ENCODE measurements around the gene EMC9.
A peak's percentile ranks its signal among the peaks of the same experiment; 100 is the strongest.

Gene EMC9

DNA sequence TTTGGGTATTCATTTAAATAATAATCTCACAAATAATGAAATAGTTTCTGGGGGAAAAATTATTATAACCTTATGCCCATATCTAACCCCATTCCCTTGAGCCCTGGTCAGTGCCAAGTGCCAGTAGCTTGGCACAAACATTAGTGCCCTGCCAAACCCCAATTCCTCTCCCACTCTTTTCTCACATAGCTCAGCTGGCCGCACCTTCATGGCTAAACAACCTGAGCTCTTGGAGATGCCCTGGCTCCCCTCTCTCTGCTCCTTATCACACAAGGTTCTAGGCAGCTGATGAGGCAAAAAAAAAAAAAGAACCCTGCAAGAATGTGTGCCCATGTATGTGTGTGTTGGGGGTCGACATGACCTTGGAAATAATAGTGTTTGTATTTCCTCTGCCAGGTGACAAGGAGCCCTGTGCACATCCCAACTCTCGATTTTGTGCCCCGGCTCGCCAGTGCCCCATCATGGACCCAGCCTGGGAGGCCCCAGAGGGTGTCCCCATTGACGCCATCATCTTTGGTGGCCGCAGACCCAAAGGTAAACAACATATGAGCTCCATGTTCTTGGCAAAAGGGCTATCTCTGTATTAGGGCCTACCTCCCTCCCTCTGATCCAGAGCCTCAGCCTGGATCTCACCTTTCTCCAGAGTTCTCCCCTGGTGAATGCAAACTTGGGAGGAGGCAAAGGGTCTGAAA is 38.9 kb downstream of the EMC9 start:
- DNase-seq = no peak

DNA sequence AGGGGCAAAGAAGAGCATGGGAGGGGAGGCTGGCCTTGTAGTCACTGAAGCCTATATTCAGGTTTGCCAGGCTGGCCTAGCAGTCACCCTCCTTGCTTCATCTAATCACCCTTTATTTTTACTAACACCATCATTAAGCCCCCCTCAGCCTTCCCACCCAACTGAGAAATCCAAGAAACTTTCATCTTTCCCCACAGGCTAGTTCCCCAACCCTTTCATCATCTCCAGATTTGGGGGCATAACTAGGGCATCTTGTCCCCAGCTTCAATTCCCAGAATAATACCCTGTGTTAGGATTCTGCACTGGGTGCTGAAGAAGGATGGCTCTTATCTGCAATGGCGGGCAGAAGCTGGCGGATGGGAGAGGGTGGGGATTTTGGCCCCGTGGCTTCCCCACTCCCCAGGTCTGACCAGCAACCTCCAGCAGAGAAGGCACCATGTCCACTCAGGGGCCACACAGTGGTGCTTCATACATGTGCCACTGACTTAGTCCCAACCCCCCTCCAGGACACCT is 40.4 kb downstream of the EMC9 start:
- DNase-seq = no peak

- no peak for DNase-seq
These were observed 41.0 kb downstream of the EMC9 start for GRCh38 chr14:24100197-24100981.

- no peak for DNase-seq
These were observed 42.2 kb downstream of the EMC9 start for GRCh38 chr14:24098927-24099813.

DNA sequence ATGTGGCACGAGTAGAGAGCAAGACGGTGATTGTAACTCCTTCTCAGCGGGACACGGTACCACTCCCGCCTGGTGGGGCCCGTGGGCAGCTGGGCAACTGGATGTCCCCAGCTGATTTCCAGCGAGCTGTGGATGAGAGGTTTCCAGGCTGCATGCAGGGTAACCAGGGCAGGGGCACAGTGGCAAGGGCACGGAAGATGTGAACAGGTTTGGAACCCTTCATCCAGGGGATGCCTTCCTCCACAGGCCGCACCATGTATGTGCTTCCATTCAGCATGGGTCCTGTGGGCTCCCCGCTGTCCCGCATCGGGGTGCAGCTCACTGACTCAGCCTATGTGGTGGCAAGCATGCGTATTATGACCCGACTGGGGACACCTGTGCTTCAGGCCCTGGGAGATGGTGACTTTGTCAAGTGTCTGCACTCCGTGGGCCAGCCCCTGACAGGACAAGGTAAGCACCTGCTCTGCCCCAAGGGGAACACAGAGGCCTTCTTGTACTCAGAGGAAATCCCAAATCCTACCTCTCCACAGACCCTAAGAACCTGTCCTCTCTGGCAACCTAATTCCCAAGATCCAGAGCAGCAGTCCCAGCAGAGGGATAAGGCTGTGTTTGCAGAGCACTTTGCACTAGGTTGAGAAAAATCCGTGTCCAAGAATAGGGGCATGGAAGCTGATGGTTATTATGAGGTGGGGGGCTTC is 43.0 kb downstream of the EMC9 start:
- no peak for DNase-seq

DNA sequence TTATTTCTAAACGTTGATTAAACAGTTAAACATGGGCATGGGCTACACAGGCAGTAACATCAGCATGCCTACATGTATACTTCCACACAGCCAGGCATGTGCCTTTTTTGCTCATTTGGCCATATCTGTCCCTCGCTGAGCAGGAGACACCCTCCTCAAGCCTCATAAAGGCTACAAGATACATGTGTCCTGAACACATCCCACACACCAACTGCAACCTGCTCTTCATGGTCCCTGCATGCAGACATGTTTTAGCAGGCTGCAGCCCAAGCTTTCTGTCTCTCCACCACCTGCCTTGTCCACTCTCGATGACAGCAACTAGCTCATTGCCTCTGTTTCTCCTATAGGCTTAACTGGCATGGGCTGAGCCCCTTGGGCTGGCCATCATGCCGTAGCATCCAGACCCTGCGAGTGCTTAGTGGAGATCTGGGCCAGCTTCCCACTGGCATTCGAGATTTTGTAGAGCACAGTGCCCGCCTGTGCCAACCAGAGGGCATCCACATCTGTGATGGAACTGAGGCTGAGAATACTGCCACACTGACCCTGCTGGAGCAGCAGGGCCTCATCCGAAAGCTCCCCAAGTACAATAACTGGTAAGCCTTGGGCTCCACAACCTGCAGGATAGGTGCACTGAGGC is 44.7 kb downstream of the EMC9 start:
- DNase-seq = no peak

GRCh38 chr14:24095271-24096068 is 45.9 kb downstream of the EMC9 start:
- DNase-seq = no peak

GRCh38 chr14:24094841-24095270 is 46.5 kb downstream of the EMC9 start:
- no peak for DNase-seq

GRCh38 chr14:24093901-24094840 is 47.2 kb downstream of the EMC9 start, which contains the start of gene PCK2:
PCK2 (plus strand) TSS chr14:24094311; CDS start chr14:24094406, 95 bp downstream.
- peak; percentile 73 for DNase-seq

DNA sequence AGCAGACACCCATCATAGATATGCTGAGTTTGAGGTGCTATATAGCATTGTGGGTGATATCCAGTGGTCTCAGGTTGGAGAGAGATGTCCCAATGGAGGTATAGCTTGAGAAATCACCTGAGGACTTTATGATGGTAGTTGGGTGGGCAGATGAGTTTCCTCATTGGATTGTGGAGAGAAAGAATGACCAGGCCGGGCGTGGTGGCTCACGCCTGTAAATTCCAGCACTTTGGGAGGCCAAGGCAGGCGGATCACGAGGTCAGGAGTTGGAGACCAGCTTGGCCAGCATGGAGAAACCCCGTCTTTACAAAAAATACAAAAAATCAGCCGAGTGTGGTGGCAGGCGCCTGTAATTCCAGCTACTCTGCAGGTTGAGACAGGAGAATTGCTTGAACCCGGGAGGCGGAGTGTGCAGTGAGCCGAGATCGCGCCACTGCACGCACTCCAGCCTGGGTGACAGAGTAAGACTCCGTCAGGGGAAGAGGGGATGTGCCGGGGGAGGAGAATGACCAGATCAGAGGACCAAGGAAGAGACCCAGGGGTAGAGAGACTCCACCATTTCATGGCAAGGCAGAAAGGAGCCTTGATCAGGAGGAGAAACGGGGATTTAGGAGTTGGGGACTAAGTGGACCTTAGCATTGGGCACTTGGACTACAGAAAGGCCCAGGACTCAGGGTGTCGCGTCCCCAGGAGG is 48.0 kb downstream of the EMC9 start:
- DNase-seq = no peak

- no peak for DNase-seq
These were observed 48.7 kb downstream of the EMC9 start for GRCh38 chr14:24092505-24093206.

DNA sequence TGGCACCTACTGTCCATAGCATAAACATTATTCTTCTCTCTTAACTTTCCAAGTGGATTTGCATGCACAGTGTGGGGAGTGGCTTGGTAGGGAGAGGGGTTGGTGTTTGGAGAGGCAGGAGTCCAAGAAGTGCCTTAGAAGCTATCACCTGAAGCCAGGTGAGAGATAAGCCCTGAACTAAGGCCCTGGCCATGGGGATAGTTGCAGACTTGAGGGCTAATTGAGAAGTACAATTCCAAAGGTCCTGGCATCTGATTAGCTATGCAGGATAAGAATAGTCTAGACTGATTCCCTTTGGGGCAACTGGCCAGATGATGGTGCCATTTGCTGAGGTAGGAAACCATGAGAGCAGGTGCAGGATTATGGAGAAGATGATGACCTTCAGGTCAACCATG is 49.3 kb downstream of the EMC9 start:
- DNase-seq = no peak

- DNase-seq = no peak
These were observed 51.5 kb downstream of the EMC9 start for GRCh38 chr14:24089890-24090289.
